ENCODE data around the gene TPRA1. TPM values are rescaled to one million over a fixed set of nuclear protein-coding genes. Genes with fewer than 3 reads are reported as not detected.

The TPRA1 gene
- total and polyA plus RNA-seq, 2 experiments from 2014 or later: 16.7 to 30.4 TPM

- Histone ChIP-seq H3K4me3 (no peak overlapping the region), H3K36me3 (ENCODE audit: insufficient read depth) (peaks cover 68% of the 10 kb centered on the region), H3K4me2 (no peak overlapping the region), H3K27me3 (ENCODE audit: insufficient read depth) (no peaks in the 10 kb centered on the region), H3K27ac (ENCODE audit: low read depth) (no peak overlapping the region), H3K4me1 (ENCODE audit: insufficient read depth) (no peaks in the 10 kb centered on the region), H3F3A (replicated peaks; ENCODE audit: low read depth) (no peaks in the 10 kb centered on the region), H3K79me2 (replicated peaks; ENCODE audit: insufficient read depth) (peaks cover 39% of the 10 kb centered on the region), H3K9me2 (ENCODE audit: insufficient read depth) (no peaks in the 10 kb centered on the region), H4K20me1 (replicated peaks; ENCODE audit: insufficient read depth) (peaks cover 40% of the 10 kb centered on the region; the same call in 1 of the 2 replicates), H2AFZ (no peak overlapping the region)
- TF ChIP-seq ETS1 (IDR thresholded peaks at IDR 0.05): no peak
- H3K27me3 Mint-ChIP-seq (ENCODE audit: insufficient read depth, low read depth, poor library complexity): peaks cover 3% of the 10 kb centered on the region
- DNase-seq (ENCODE audit: low spot score): no peak
- H3K4me3 Mint-ChIP-seq: no peak overlapping the region
- H3K9me3 Mint-ChIP-seq: no peaks in the 10 kb centered on the region
- H3K4me1 Mint-ChIP-seq: peaks cover 10% of the 10 kb centered on the region; the same call in 1 of the 3 replicates
- ATAC-seq: no peak
- H3K36me3 Mint-ChIP-seq (ENCODE audit: low read depth): peaks cover 96% of the 10 kb centered on the region
- H3K27ac Mint-ChIP-seq: 0 out of 2 replicates have a peak overlapping the region, but pooled peaks have one; percentile 57
Observed at GRCh38 chr3:127615631-127616305, 25.2 kb upstream of the TPRA1 start.

- H2AFZ ChIP-seq: no peak overlapping the region
- no peaks in the 10 kb centered on the region for H3K9me3 Mint-ChIP-seq
- H3F3A ChIP-seq (replicated peaks; ENCODE audit: low read depth): no peaks in the 10 kb centered on the region
- peaks cover 47% of the 10 kb centered on the region; the same call in 1 of the 2 replicates for H4K20me1 ChIP-seq (replicated peaks; ENCODE audit: insufficient read depth)
- no peak overlapping the region for H3K27ac Mint-ChIP-seq
- ATAC-seq (peak; percentile 48), DNase-seq (ENCODE audit: low spot score) (peak; percentile 20)
- H3K4me3 ChIP-seq: no peak overlapping the region
- H3K27me3 Mint-ChIP-seq (ENCODE audit: insufficient read depth, low read depth, poor library complexity): peaks cover 3% of the 10 kb centered on the region
- H3K4me3 Mint-ChIP-seq: no peak overlapping the region; the same call in 2 of the 3 replicates
- TF ChIP-seq POLR2AphosphoS5 (IDR thresholded peaks at IDR 0.05; ENCODE audit: low read depth) (no peak), ZNF462 (CRISPR knock-in tag; IDR thresholded peaks at IDR 0.05) (no peak), JUNB (IDR thresholded peaks at IDR 0.05; ENCODE audit: unreplicated experiment) (no peak), EZH2 (IDR thresholded peaks at IDR 0.05; ENCODE audit: low read depth, unreplicated experiment) (no peak), ZNF331 (CRISPR knock-in tag; IDR thresholded peaks at IDR 0.05; ENCODE audit: low read depth) (no peak), STAT1 (IDR thresholded peaks at IDR 0.05; ENCODE audit: unreplicated experiment) (no peak), NANOG (IDR thresholded peaks at IDR 0.05; ENCODE audit: borderline replicate concordance) (no peak), REST (IDR thresholded peaks at IDR 0.05; ENCODE audit: unreplicated experiment) (no peak)
- no peak overlapping the region for H3K27ac ChIP-seq (ENCODE audit: low read depth)
- no peaks in the 10 kb centered on the region for H3K9me2 ChIP-seq (ENCODE audit: insufficient read depth)
- H3K27me3 ChIP-seq (ENCODE audit: insufficient read depth): no peaks in the 10 kb centered on the region
- peaks cover 96% of the 10 kb centered on the region for H3K36me3 Mint-ChIP-seq (ENCODE audit: low read depth)
- no peak overlapping the region for H3K4me2 ChIP-seq
- H3K4me1 ChIP-seq (ENCODE audit: insufficient read depth): no peaks in the 10 kb centered on the region
- H3K79me2 ChIP-seq (replicated peaks; ENCODE audit: insufficient read depth): peaks cover 46% of the 10 kb centered on the region
- H3K36me3 ChIP-seq (ENCODE audit: insufficient read depth): peaks cover 72% of the 10 kb centered on the region
- peaks cover 10% of the 10 kb centered on the region; the same call in 1 of the 3 replicates for H3K4me1 Mint-ChIP-seq
Observed at GRCh38 chr3:127614928-127615589, 24.5 kb upstream of the TPRA1 start.
